ENCODE results near the gene HOMER2. TPM values are rescaled to one million over a fixed set of nuclear protein-coding genes. Genes with fewer than 3 reads are reported as not detected.

HOMER2 gene
- total RNA-seq, 4 donors from 2014 or later, result 2.2 to 4.3 (median 3.3) TPM

- Histone ChIP-seq H3K27me3 (no peaks in the 10 kb centered on the region), H3K9me3 (no peaks in the 10 kb centered on the region), H3K4me3 (no peak overlapping the region), H3K4me1 (peaks cover 0 to 6% (median 0%) of the 10 kb centered on the region in 4 donors), H3K36me3 (no peaks in the 10 kb centered on the region), H3K27ac (no peak overlapping the region)
- no peak for DNase-seq
- TF ChIP-seq, protein P1, sequence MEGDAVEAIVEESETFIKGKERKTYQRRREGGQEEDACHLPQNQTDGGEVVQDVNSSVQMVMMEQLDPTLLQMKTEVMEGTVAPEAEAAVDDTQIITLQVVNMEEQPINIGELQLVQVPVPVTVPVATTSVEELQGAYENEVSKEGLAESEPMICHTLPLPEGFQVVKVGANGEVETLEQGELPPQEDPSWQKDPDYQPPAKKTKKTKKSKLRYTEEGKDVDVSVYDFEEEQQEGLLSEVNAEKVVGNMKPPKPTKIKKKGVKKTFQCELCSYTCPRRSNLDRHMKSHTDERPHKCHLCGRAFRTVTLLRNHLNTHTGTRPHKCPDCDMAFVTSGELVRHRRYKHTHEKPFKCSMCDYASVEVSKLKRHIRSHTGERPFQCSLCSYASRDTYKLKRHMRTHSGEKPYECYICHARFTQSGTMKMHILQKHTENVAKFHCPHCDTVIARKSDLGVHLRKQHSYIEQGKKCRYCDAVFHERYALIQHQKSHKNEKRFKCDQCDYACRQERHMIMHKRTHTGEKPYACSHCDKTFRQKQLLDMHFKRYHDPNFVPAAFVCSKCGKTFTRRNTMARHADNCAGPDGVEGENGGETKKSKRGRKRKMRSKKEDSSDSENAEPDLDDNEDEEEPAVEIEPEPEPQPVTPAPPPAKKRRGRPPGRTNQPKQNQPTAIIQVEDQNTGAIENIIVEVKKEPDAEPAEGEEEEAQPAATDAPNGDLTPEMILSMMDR (IDR thresholded peaks at IDR 0.05), result no peak
- TF ChIP-seq POLR2A (IDR thresholded peaks at IDR 0.05), result no peak
Measured at GRCh38 chr15:82854554-82854953, 98.0 kb downstream of the HOMER2 start.

- Histone ChIP-seq H3K27ac (no peak overlapping the region), H3K9me3 (no peaks in the 10 kb centered on the region), H3K36me3 (no peaks in the 10 kb centered on the region), H3K4me1 (peaks cover 0 to 12% (median 0%) of the 10 kb centered on the region in 4 donors), H3K27me3 (no peaks in the 10 kb centered on the region), H3K4me3 (no peak overlapping the region)
- TF ChIP-seq, protein P1 (IDR thresholded peaks at IDR 0.05), result no peak
- DNase-seq, result peak in 1 of 3 donors; percentile 44
Measured at GRCh38 chr15:82852941-82853561, 99.5 kb downstream of the HOMER2 start.

GRCh38 chr15:82851981-82852511 is 100.5 kb downstream of the HOMER2 start:
- Histone ChIP-seq H3K27ac (no peak overlapping the region), H3K36me3 (no peaks in the 10 kb centered on the region), H3K4me3 (no peak overlapping the region), H3K27me3 (no peaks in the 10 kb centered on the region), H3K9me3 (no peaks in the 10 kb centered on the region), H3K4me1 (peaks cover 0 to 12% (median 0%) of the 10 kb centered on the region in 4 donors)
- TF ChIP-seq POLR2A (IDR thresholded peaks at IDR 0.05), result no peak
- TF ChIP-seq, protein P1 (IDR thresholded peaks at IDR 0.05), result no peak
- DNase-seq, result peak in 2 of 3 donors; percentile 9 to 24

DNA sequence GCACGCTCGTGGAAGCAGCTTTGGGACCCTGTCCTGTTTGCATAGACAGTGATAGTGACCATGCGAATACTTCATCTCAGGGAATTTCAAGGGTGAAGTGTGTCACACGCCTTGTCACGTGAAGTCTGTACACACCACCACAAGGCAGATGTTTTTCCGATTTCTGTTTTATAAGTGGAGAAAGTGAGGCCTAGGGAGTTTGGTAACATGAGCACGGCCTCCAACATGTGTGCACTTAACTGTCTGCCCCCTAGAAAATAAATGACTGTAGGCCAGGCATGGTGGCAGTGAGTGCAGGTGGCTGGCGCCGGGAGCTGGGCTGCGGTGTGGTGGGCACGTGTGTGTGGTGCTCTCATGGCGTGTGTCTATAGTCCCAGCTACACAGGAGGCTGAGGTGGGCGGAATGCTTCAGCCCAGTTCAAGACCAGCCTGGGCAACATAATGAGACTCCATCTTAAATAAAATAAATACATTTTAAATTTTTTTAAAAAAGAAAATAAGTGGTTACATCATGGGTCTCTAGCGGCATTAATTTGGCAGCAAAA is 101.1 kb downstream of the HOMER2 start:
- no peaks in the 10 kb centered on the region for H3K36me3 ChIP-seq
- H3K9me3 ChIP-seq, result no peaks in the 10 kb centered on the region
- peak in 2 of 3 donors; percentile 8 to 31 for DNase-seq
- peaks cover 0 to 12% (median 0%) of the 10 kb centered on the region in 4 donors for H3K4me1 ChIP-seq
- TF ChIP-seq, protein P1 (IDR thresholded peaks at IDR 0.05), result no peak
- TF ChIP-seq POLR2A (IDR thresholded peaks at IDR 0.05), result no peak
- no peak overlapping the region for H3K4me3 ChIP-seq
- no peaks in the 10 kb centered on the region for H3K27me3 ChIP-seq
- no peak overlapping the region for H3K27ac ChIP-seq

GRCh38 chr15:82850731-82851130 is 101.8 kb downstream of the HOMER2 start:
- DNase-seq, result peak in 1 of 3 donors; percentile 6
- TF ChIP-seq POLR2A (IDR thresholded peaks at IDR 0.05), result no peak
- TF ChIP-seq, protein P1 (IDR thresholded peaks at IDR 0.05), result no peak
- no peak overlapping the region for H3K27ac ChIP-seq

More at GRCh38 chr15:82850731-82851130, 101.8 kb downstream of the HOMER2 start:
- Histone ChIP-seq H3K4me3 (no peak overlapping the region), H3K9me3 (no peaks in the 10 kb centered on the region), H3K36me3 (no peaks in the 10 kb centered on the region), H3K4me1 (peaks cover 0 to 12% (median 0%) of the 10 kb centered on the region in 4 donors), H3K27me3 (no peaks in the 10 kb centered on the region)
